Caco-2 (cell line): ENCODE data around the gene SMAD1. TPM values are rescaled to one million over a fixed set of nuclear protein-coding genes. Genes with fewer than 3 reads are reported as not detected.

ENCODE experiments used
- BruUV-seq: library from RNA; stranded (reverse); fragments of 400-500 nt; replicated peaks from 2 replicates; lab custom pipeline; 2021; lab: Mats Ljungman, UMichigan
- CTCF ChIA-PET: fragments of 300-600 bp; sonication (Branson Sonifier 250); formaldehyde crosslinking; loops from one replicate; lab custom pipeline; 2022; ENCODE audit warnings: antibody characterized with exemption; lab: Charles Lee
- POLR2A ChIA-PET: fragments of 300-600 bp; sonication (Branson Sonifier 250); formaldehyde crosslinking; loops from one replicate; lab custom pipeline; 2022; ENCODE audit warnings: antibody characterized with exemption; lab: Charles Lee
- DNase-seq, 2 experiments: peaks; one replicate each; pipeline versions ENCODE4 v3.0.0 to v3.0.0-alpha.2; 2020 to 2022
- H3K27me3 ChIP-seq: replicated peaks from 2 replicates; pipeline ENCODE4 v1.6.0; 2011; ENCODE audit warnings: low read length; ENCODE audit not compliant: control insufficient read depth, insufficient read depth
- H3K36me3 ChIP-seq: 2 replicates; pipeline ENCODE4 v1.5.1; 2011; ENCODE audit warnings: low read length; ENCODE audit not compliant: control insufficient read depth, insufficient read depth
- H3K4me1 ChIP-seq: fragments of 250-450 bp; sonication (Bioruptor Pico); 2 replicates; pipeline ENCODE4 v1.5.1; 2020; ENCODE audit warnings: mild to moderate bottlenecking
- H3K4me3 ChIP-seq: 2 replicates; pipeline ENCODE4 v1.5.1; 2011; ENCODE audit warnings: low read depth, mild to moderate bottlenecking, control low read depth, low read length
- H3K9me3 ChIP-seq: fragments of 250-450 bp; sonication (Bioruptor Pico); 2 replicates; pipeline ENCODE4 v1.5.1; 2020; ENCODE audit warnings: mild to moderate bottlenecking, moderate library complexity
- H3K27ac Mint-ChIP-seq: one replicate; pipeline ENCODE4 v1.8.0; 2022; ENCODE audit warnings: mixed read lengths; ENCODE audit not compliant: unreplicated experiment
- H3K27me3 Mint-ChIP-seq: one replicate; pipeline ENCODE4 v1.8.0; 2022; ENCODE audit warnings: mixed read lengths; ENCODE audit not compliant: insufficient read depth, unreplicated experiment
- H3K36me3 Mint-ChIP-seq: one replicate; pipeline ENCODE4 v1.8.0; 2022; ENCODE audit warnings: mild to moderate bottlenecking, mixed read lengths; ENCODE audit not compliant: insufficient read depth, unreplicated experiment
- H3K4me1 Mint-ChIP-seq: one replicate; pipeline ENCODE4 v1.8.0; 2022; ENCODE audit warnings: low read depth, mixed read lengths; ENCODE audit not compliant: unreplicated experiment
- H3K4me3 Mint-ChIP-seq: one replicate; pipeline ENCODE4 v1.8.0; 2022; ENCODE audit warnings: mild to moderate bottlenecking, moderate library complexity, mixed read lengths; ENCODE audit not compliant: unreplicated experiment
- H3K9me3 Mint-ChIP-seq: one replicate; pipeline ENCODE4 v1.8.0; 2022; ENCODE audit warnings: mixed read lengths; ENCODE audit not compliant: unreplicated experiment
- intact Hi-C: fragments of 100-400 bp; cut with micrococcal nuclease; formaldehyde crosslinking; loops from one replicate; pipeline ENCODE4 v1.10.0; 2022; ENCODE audit not compliant: unreplicated experiment
- total RNA-seq: library from RNA; stranded (reverse); gene quantifications from 2 replicates; pipeline ENCODE4 v1.2.3, GENCODE V29; 2022
- TF ChIP-seq, protein P1 (sequence below), 2 experiments: fragments of 200-600 bp in 1 of 2; IDR thresholded peaks; 1 replicate in 1 of 2; 2 replicates in 1 of 2; pipeline versions ENCODE4 v1.5.1 to v1.8.0; 2011 to 2022; ENCODE audit warnings: antibody characterized with exemption in 1 of 2, control low read depth in 1 of 2, inconsistent platforms in 1 of 2, low read depth in 1 of 2, low read length in 1 of 2, mild to moderate bottlenecking in 1 of 2, moderate library complexity in 1 of 2; ENCODE audit not compliant: insufficient read depth in 1 of 2, severe bottlenecking in 1 of 2, unreplicated experiment in 1 of 2

SMAD1 gene
- total RNA-seq, 1 experiment from 2014 or later: 4.9 TPM

GRCh38 chr4:145498430-145498829, 16.8 kb downstream of the SMAD1 start:
- CTCF ChIA-PET: no interaction called here
- BruUV-seq: no TSS peak
- TF ChIP-seq, protein P1, sequence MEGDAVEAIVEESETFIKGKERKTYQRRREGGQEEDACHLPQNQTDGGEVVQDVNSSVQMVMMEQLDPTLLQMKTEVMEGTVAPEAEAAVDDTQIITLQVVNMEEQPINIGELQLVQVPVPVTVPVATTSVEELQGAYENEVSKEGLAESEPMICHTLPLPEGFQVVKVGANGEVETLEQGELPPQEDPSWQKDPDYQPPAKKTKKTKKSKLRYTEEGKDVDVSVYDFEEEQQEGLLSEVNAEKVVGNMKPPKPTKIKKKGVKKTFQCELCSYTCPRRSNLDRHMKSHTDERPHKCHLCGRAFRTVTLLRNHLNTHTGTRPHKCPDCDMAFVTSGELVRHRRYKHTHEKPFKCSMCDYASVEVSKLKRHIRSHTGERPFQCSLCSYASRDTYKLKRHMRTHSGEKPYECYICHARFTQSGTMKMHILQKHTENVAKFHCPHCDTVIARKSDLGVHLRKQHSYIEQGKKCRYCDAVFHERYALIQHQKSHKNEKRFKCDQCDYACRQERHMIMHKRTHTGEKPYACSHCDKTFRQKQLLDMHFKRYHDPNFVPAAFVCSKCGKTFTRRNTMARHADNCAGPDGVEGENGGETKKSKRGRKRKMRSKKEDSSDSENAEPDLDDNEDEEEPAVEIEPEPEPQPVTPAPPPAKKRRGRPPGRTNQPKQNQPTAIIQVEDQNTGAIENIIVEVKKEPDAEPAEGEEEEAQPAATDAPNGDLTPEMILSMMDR (IDR thresholded peaks at IDR 0.05; ENCODE audit: insufficient read depth in 1 of 2, low read depth in 1 of 2, low read length in 1 of 2, severe bottlenecking in 1 of 2, unreplicated experiment in 1 of 2): no peak

DNA sequence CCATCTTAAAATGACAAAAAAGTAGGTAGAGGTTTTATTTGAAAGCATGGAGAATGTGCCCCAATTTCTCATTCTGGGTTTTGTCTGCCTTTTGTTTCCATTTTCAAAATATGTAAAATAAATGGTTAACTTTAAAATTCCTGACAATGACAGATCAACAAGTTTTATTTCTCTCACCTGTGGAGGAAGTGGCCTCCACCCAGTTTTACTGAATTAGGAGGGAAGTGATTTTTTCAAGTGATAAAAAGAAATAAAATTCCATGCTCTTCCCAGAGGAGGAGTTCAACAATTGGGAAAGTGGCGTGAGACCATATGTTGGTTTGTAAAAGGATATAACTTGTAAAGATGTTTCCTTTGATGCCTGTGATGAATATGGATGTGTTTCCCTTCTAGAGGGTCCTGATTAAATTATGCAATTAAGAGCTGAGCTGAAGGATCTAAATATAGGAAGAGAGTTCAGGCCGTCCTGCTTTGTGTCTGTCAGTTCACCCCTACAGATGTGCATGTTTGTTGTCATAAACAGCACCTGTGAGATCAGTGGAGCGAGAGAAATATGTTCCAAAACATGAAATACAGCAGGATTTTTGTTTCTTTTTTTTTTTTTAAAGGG, 19.5 kb downstream of the SMAD1 start:
- Histone ChIP-seq H3K36me3 (no peaks in the 10 kb centered on the region), H3K9me3 (no peaks in the 10 kb centered on the region), H3K4me3 (no peak overlapping the region), H3K4me1 (no peaks in the 10 kb centered on the region), H3K27me3 (no peaks in the 10 kb centered on the region)
- CTCF ChIA-PET: no interaction called here
- TF ChIP-seq, protein P1 (IDR thresholded peaks at IDR 0.05; ENCODE audit: insufficient read depth in 1 of 2, low read depth in 1 of 2, low read length in 1 of 2, severe bottlenecking in 1 of 2, unreplicated experiment in 1 of 2): no peak
- BruUV-seq: no TSS peak
- Mint-ChIP-seq H3K27me3 (no peaks in the 10 kb centered on the region), H3K4me1 (no peaks in the 10 kb centered on the region), H3K27ac (no peak overlapping the region), H3K4me3 (no peak overlapping the region), H3K9me3 (no peaks in the 10 kb centered on the region), H3K36me3 (no peaks in the 10 kb centered on the region)
- POLR2A ChIA-PET: no interaction called here
- DNase-seq: no peak
- intact Hi-C loops: no loop called here

More at GRCh38 chr4:145498430-145498829, 16.8 kb downstream of the SMAD1 start:
- no peak for DNase-seq
- intact Hi-C loops: no loop called here
- H3K4me3 ChIP-seq: no peak overlapping the region
- H3K27ac Mint-ChIP-seq: no peak overlapping the region
- POLR2A ChIA-PET: no interaction called here
- H3K9me3 Mint-ChIP-seq: no peaks in the 10 kb centered on the region
- H3K36me3 ChIP-seq: no peaks in the 10 kb centered on the region
- no peaks in the 10 kb centered on the region for H3K27me3 Mint-ChIP-seq
- peaks cover 5% of the 10 kb centered on the region for H3K36me3 Mint-ChIP-seq
- no peaks in the 10 kb centered on the region for H3K27me3 ChIP-seq
- H3K4me1 Mint-ChIP-seq: no peaks in the 10 kb centered on the region
- no peaks in the 10 kb centered on the region for H3K4me1 ChIP-seq
- H3K9me3 ChIP-seq: no peaks in the 10 kb centered on the region
- H3K4me3 Mint-ChIP-seq: no peak overlapping the region

DNA sequence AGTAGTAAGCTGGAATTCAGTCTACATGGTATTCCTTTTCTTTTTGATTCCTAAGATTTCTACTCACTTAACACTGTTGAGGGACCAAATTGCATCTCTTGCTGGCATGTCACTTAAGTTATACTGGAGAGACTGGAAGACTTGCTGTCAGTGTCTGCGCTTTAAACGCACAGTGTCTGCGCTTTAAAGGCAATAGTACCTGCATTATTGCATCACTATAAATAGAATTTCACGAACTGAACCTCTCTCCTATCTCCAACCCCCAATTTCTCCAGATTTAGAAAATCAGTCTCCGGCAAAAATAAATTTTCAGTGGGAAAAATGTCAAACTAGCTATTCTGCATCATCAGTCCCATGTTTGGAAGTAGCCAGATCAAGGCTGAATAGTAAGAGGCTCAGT, 21.2 kb downstream of the SMAD1 start:
- POLR2A ChIA-PET: no interaction called here
- Histone ChIP-seq H3K27me3 (no peaks in the 10 kb centered on the region), H3K9me3 (no peaks in the 10 kb centered on the region), H3K4me3 (no peak overlapping the region), H3K4me1 (no peaks in the 10 kb centered on the region), H3K36me3 (no peaks in the 10 kb centered on the region)
- Mint-ChIP-seq H3K27me3 (no peaks in the 10 kb centered on the region), H3K27ac (no peak overlapping the region), H3K4me3 (no peak overlapping the region), H3K36me3 (no peaks in the 10 kb centered on the region), H3K4me1 (no peaks in the 10 kb centered on the region), H3K9me3 (no peaks in the 10 kb centered on the region)
- intact Hi-C loops: no loop called here
- no peak for DNase-seq
- TF ChIP-seq, protein P1 (IDR thresholded peaks at IDR 0.05; ENCODE audit: insufficient read depth in 1 of 2, low read depth in 1 of 2, low read length in 1 of 2, severe bottlenecking in 1 of 2, unreplicated experiment in 1 of 2): no peak
- BruUV-seq: no TSS peak
- CTCF ChIA-PET: no interaction called here
